SW480 (cell line): ENCODE measurements around the gene CISD3.

Source experiments
- DNase-seq: peaks from one replicate; pipeline ENCODE4 v3.0.0-alpha.2; 2016; ENCODE audit warnings: low spot score

CISD3 gene

GRCh38 chr17:38728290-38728831, 1.8 kb upstream of the CISD3 start:
- no peak for DNase-seq

- DNase-seq, result no peak
Measured at GRCh38 chr17:38729368-38729885, 714 bp upstream of the CISD3 start.

DNA sequence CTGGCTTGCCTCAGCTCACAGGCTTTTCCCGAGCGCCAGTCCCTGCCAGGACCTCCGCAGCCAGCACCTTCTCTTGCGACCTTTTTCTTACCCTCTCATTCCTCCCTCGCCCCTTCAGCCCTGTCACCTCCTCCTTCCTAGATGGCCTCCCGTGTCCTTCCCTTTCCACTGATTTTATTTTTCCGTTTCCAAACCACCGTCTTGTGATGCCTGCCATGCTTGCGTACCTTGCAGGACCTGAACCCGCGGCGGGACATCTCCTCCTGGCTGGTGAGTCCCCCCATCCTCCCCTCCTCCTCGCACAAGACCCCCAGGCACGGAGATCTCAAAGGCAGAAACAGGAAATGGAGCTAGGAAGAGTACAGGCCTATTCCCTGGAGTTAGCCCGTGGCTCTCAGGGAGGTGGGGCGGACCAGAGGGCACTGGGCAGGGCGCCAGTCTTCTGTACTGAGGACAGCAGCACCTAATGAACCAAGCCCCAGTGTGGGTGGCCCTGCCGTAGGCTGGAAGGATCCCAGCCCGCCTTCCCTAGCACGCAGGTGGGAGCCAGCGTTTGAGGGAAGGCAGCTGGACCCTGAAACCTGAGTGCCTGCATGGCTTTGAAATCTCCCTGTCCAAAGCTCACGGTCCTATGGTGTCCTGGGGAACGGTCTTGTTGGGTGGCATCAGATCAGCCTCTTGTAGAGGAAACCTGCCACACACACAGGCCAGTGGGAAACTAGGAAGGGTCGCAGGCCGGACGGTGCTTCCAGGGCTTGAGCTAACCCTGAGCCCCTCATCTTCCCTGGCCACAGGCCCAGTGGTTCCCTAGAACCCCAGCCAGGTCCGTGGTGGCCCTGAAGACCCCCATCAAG, 612 bp downstream of the CISD3 start:
- DNase-seq, result peak; percentile 81

DNA sequence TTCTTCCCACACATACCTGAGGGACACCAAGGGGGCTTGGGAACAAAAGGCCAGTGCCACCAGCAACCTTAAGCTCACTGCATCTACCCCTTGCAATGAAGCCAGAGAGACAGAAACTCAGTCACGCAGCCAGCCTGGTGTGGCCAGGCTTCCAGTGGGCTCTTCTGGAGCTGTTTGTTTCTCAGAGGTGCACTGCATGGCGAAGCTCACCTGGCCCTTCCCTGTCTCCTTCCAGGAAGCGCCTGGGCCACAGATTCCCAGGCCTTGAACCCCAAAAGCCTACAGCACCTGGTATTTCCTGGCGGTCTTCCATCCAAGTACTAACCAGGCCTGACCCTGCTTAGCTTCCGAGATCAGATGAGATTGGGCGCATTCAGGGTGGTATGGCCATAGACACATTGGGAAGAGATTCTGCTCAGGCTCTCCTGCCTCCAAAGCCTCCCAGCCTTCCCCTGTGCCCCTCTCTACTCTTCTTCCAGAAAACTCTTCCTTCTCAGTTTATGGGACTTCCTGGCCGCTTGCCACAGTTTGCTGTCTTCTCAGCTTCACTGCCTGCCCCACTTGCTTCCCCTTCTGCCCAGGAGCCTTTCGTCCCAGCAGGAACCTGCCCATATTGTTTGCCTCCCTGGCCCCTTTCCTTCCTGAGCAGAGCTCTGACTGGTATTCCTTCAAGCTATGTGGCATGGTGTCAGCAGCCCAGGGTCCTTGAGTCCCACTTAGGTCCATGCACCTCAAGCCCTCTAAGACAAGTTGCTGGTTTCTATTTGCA, 1.6 kb downstream of the CISD3 start:
- no peak for DNase-seq

GRCh38 chr17:38732376-38733281, 2.5 kb downstream of the CISD3 start:
- no peak for DNase-seq

DNA sequence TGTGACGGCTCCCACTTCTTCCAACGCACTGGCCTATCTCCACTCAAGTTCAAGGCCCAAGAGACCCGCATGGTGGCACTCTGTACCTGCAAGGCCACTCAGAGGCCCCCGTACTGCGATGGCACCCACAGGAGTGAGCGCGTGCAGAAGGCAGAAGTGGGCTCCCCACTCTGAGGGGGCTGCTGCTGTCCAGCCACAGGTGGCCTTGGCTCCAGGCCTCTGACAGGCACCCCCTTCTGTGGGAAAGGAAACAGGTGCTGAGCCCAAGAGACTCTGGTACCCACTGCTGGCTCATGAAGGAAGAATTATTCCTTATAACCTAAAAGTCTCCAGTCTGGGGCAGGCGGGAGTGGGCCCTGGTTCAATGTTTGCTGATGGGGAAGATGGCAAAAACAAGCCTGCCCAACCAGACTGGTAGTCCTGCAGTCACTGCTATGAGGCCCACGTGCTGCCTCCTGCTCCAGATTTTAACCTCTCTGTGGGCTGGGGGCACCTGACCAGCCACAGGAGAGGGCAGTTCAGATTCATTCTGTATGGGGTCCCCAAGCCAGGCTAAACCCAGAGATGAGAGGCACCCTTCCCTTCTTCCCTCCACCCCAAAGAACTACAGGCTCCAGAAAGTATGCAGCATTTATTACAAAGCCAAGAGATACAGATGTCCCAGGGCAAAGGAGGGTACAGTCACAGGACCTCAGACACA, 3.3 kb downstream of the CISD3 start:
- DNase-seq, result no peak

DNA sequence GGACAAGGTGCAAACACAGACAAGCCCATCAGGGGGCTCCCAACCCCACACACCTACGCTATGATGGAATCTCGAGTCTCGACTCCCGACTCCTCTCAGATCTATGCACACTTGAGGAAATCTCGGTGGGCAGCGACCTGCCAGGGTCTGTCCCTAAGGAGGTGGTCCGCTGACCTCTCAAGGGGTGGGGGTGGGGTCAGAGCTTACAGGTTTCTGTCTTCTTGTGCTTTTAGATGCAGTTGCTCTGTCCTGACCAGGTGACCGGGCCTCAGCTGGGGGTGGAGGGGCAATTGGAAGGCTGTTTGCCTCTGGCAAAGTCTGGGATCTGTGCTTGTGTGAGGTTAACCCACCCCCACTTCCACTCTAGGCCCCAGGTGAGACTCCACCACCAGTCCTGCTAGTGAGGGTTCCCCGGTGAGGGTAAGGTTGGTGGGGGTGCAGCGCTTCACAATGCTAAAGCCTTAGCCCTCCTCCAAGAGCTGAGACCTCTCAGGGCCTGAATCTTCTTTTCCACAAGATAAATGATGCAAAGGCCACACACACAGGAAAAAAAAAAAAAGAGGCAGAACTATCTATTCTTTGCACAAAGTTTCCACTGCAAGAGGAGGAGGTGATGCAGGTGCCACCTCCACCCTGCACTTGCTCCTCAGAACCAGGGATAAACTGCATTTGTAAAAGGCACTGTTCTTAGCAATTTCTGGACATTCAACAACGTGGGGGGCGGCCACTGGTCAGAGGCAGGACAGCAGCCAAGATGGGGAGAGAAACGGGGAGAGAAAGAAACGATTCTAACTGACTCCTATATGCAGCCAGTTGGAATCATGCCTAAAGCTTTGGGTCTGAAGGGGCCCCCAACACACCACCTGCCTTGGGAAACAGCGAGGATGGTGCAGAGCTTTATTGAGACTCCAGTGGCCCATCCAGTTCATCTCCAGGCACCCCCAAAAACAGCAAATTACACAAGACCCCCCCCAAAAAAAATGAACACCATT, 4.1 kb downstream of the CISD3 start:
- DNase-seq, result no peak

DNA sequence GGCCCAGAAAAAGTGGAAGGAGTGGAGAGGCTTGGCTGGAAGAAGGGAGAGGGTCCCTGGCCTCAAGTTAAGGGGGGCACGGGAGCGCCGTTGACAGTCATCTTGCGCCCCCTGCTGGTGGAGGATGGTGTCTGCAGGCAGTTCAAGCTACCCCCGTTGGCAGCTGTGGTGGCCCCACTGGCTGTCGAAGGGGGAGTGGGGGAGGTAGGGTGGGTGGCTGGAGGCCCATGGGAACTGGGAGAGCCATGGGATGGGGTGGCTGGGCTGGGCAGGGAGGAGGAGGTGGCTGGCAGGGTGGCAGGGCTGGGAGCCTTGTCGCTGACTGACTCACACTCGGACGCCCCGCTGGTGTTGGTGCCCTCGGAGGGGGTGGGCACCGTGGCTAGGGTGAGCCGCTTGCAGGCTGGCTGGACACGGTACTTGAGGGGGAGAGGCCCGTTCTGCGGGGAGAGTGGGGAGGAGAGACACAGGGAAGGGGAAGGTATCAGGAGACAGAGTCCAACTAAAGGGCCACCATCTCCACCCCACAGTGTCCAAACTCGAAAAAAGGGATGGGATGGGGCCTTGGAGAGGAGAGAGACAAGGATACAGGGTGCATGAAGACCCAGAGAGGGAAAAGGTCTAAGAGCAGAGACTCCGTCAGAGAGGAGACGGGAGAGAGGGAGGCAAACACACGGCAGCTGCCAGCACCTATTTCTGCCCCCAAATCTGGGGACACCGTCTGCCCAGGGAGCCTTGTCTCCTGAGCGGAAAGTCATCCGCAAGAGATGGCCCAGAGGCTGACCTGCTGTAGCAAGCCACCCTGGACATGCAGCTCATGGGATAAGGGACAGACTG, 5.2 kb downstream of the CISD3 start:
- DNase-seq, result no peak

GRCh38 chr17:38738007-38738662, 8.0 kb downstream of the CISD3 start:
- no peak for DNase-seq

- no peak for DNase-seq
Measured at GRCh38 chr17:38738686-38739085, 8.5 kb downstream of the CISD3 start.

GRCh38 chr17:38739305-38739704, 9.2 kb downstream of the CISD3 start:
- no peak for DNase-seq

DNA sequence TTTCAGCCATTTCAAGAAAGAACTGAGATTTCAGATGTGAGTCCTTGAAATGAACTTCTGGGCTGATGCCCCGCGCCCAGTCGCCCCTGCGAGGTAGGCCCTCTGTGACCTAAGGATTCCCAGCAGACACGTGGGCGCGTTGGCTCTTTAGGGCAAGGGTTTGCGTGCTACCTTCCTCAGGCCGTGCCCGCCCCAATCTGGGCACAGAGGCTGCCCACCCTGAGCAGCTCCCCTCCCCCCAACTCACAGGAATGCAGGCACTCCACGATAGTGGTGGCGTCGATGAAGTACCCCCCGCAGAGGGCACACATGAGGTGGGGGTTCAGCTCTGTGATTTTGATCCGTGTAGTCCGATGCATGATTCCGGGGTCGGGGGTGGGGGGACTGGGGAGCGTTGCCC, 9.9 kb downstream of the CISD3 start:
- no peak for DNase-seq

GRCh38 chr17:38740806-38741205, 10.7 kb downstream of the CISD3 start:
- no peak for DNase-seq

DNA sequence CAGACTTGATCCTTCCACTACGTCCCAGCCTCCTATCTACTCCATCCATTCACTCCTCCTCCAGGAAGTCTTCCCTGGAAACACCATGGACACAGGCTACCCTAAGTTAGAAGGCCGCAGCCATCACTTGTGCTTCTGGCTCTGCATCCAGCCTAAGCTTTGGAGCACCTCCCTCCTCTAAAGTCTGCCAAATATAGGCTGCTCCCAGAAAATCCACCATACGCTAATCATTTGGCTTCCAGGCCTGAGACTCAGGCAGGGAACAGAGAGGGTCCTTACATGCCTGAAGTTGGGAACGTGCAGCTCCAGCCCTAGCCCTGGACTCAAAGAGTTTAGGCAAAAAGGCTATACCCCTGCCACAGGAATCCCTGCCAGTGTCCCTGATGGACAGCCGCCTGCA, 11.3 kb downstream of the CISD3 start:
- no peak for DNase-seq

DNA sequence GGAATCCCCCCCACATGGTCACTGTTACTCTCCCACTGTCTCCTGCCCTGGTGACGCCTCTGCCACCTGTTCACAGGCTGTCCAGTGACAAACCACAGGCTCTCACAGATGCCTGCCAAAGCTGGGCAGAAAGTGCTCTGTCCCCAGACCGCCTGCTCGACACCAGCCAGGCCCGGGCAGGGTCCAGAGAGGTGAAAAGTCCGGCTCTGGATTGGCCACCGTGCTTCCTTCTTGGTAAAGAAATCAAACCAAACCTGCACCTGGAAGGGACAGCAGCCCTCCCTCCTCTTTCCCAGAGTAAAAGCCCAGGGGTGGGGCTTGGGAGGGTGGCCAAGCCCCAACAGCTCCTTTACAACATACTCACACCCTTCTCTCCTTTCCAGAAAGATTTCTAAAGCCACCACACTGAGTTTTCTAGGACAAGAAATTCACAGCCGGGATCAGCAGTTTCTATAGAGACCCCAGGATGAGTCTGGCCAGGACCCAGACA, 11.8 kb downstream of the CISD3 start:
- DNase-seq, result no peak

- DNase-seq, result no peak
Measured at GRCh38 chr17:38742411-38743308, 12.5 kb downstream of the CISD3 start.

- DNase-seq, result no peak
Measured at GRCh38 chr17:38743556-38744171, 13.5 kb downstream of the CISD3 start.
